Nephron (organoid): Measurements from ENCODE around the gene DCDC2C.

Experiments
- H3K27ac Mint-ChIP-seq, 3 experiments: 2 replicates each; pipeline ENCODE4 v1.8.0; 2020; ENCODE audit warnings: mixed read lengths in 3 of 3, mild to moderate bottlenecking in 2 of 3, moderate library complexity in 1 of 3
- H3K27me3 Mint-ChIP-seq: 2 replicates; pipeline ENCODE4 v1.8.0; 2021; ENCODE audit warnings: low read depth, mild to moderate bottlenecking, moderate library complexity, mixed read lengths
- H3K36me3 Mint-ChIP-seq: 2 replicates; pipeline ENCODE4 v1.8.0; 2020; ENCODE audit warnings: low read depth, mixed read lengths
- H3K4me1 Mint-ChIP-seq: 2 replicates; pipeline ENCODE4 v1.8.0; 2020; ENCODE audit warnings: mixed read lengths
- H3K4me3 Mint-ChIP-seq, 3 experiments: 2 replicates each; pipeline ENCODE4 v1.8.0; 2020; ENCODE audit warnings: mild to moderate bottlenecking in 3 of 3, mixed read lengths in 3 of 3, moderate library complexity in 2 of 3
- H3K9me3 Mint-ChIP-seq: 2 replicates; pipeline ENCODE4 v1.8.0; 2020; ENCODE audit warnings: mixed read lengths
- TF ChIP-seq, protein P1 (sequence below), 3 experiments: fragments of 200-600 bp; sonication (generic); IDR thresholded peaks; one replicate each; pipeline ENCODE4 v1.5.0; 2021; ENCODE audit warnings: antibody characterized with exemption in 3 of 3; ENCODE audit not compliant: unreplicated experiment in 3 of 3

DCDC2C gene

DNA sequence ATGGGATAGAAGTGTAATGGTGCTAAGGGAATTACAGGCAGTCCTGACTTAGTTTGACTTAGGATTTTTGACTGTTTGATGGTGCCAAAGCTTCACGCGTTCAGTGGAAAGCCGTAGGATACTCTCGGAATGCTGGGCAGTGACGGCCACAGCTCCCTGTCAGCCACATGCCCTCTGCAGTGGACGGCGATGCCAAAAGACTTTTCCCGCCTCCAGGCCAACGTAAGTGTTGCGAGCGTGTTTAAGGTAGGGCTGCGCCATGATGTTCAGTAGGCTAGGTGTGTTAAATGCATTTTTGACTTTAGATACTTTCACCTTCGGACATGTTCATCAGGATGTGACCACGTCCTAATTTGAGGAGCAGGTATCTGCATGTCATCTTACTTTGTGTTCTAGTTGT, 63.4 kb downstream of the DCDC2C start:
- TF ChIP-seq, protein P1, sequence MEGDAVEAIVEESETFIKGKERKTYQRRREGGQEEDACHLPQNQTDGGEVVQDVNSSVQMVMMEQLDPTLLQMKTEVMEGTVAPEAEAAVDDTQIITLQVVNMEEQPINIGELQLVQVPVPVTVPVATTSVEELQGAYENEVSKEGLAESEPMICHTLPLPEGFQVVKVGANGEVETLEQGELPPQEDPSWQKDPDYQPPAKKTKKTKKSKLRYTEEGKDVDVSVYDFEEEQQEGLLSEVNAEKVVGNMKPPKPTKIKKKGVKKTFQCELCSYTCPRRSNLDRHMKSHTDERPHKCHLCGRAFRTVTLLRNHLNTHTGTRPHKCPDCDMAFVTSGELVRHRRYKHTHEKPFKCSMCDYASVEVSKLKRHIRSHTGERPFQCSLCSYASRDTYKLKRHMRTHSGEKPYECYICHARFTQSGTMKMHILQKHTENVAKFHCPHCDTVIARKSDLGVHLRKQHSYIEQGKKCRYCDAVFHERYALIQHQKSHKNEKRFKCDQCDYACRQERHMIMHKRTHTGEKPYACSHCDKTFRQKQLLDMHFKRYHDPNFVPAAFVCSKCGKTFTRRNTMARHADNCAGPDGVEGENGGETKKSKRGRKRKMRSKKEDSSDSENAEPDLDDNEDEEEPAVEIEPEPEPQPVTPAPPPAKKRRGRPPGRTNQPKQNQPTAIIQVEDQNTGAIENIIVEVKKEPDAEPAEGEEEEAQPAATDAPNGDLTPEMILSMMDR (IDR thresholded peaks at IDR 0.05; ENCODE audit: unreplicated experiment in 3 of 3), result no peak
- no peak overlapping the region for H3K27ac Mint-ChIP-seq
- H3K27me3 Mint-ChIP-seq, result peaks cover 4% of the 10 kb centered on the region
- no peaks in the 10 kb centered on the region for H3K4me1 Mint-ChIP-seq
- H3K36me3 Mint-ChIP-seq, result no peaks in the 10 kb centered on the region
- peaks cover 4% of the 10 kb centered on the region for H3K9me3 Mint-ChIP-seq
- H3K4me3 Mint-ChIP-seq, result no peak overlapping the region

DNA sequence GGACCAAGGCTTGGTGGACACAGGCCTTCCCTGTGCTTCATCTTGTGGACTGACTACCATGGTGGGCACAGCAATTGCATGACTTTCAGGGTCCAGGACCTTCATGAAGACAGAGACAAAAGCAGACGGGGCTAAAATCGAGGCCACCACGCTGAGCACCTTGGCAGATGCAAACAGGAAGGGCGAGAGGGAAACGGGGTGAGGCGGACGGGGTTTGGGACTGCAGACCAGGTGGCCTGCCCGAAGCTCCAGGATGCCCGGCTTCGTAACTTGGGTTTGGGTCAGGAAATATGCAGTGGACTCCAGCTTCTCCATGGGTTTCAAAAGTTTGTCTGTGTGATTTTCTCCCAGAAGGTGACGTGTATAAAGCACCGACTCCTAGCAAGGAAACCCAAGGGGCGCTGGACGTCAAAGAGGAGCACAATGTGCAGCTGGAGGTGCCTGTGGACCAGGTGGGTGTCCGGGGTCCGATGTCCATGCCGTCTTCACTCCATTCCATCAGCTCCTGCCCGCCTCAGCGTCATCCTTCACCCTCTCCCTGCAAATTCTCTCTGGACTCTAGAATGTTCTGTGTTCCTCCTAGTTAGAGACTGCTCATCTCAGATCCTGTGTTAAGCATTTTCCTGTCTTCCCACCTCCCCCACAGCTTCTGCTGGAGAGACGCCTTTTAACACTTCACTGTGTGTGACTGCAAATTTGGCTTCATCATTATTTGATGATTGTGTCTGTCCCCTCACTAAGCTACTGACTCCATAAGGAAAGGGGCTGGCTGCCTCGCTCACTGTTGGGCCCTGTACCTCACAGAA, 65.8 kb downstream of the DCDC2C start:
- Mint-ChIP-seq H3K9me3 (no peaks in the 10 kb centered on the region), H3K27me3 (peaks cover 5% of the 10 kb centered on the region), H3K27ac (no peak overlapping the region), H3K4me1 (no peaks in the 10 kb centered on the region), H3K4me3 (no peak overlapping the region), H3K36me3 (no peaks in the 10 kb centered on the region)
- TF ChIP-seq, protein P1 (IDR thresholded peaks at IDR 0.05; ENCODE audit: unreplicated experiment in 3 of 3), result no peak

DNA sequence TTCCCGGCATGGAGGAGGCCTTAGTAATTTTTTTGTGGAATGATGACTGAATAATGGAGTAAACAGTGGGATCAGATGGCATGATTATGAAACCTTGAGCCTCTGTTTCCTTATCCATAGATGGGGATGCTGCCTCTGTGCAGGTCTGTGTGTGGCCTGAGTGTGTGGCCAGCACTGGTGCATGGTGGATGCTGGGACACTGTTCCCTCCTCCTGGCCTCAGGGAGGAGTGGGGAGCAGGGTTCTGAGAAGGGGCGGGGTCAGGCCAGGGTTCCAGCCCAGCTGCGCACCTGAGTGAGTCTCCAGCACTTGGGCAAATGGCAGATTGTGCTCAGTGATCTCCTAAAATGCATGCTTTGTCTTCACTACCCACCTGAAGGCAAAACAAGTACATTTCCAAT, 66.4 kb downstream of the DCDC2C start:
- H3K4me3 Mint-ChIP-seq, result no peak overlapping the region
- no peaks in the 10 kb centered on the region for H3K9me3 Mint-ChIP-seq
- no peak overlapping the region for H3K27ac Mint-ChIP-seq
- H3K36me3 Mint-ChIP-seq, result no peaks in the 10 kb centered on the region
- peaks cover 5% of the 10 kb centered on the region for H3K27me3 Mint-ChIP-seq
- no peaks in the 10 kb centered on the region for H3K4me1 Mint-ChIP-seq
- TF ChIP-seq, protein P1 (IDR thresholded peaks at IDR 0.05; ENCODE audit: unreplicated experiment in 3 of 3), result no peak

DNA sequence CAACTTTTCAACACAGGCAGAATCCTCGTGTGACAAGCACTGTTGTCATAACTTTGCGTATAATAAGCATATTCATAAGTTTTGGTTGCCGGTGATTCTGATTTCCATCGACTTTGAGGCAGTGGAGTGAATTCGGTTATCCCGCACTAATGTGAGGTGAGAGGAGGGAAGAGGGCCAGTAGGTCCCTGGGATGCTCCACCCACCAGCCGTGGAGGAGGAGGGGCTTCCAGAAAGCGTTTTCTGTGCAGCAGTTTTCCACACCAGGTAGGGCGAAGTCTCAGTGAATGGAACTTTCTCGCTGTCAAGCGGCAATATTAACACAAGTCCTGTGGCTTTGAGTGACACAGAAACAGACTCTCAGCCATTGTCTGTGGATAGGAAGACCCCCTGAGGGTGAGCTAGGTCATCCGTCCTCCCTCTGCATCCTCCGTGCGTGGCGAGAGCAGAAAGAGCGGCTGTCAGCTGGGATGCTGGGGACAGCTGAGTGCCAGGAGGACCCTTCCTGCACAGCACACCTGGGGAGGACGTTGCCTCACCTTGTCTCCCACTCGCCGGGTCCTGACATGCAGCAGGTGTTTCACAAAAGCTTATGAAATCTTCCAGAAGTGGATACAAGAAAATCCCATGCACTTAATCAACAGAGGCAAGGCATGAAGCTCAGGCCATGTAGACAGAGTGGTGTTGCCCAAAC, 67.5 kb downstream of the DCDC2C start:
- Mint-ChIP-seq H3K9me3 (no peaks in the 10 kb centered on the region), H3K27ac (no peak overlapping the region), H3K4me1 (no peaks in the 10 kb centered on the region), H3K4me3 (no peak overlapping the region), H3K27me3 (peaks cover 5% of the 10 kb centered on the region), H3K36me3 (no peaks in the 10 kb centered on the region)
- TF ChIP-seq, protein P1 (IDR thresholded peaks at IDR 0.05; ENCODE audit: unreplicated experiment in 3 of 3), result no peak

DNA sequence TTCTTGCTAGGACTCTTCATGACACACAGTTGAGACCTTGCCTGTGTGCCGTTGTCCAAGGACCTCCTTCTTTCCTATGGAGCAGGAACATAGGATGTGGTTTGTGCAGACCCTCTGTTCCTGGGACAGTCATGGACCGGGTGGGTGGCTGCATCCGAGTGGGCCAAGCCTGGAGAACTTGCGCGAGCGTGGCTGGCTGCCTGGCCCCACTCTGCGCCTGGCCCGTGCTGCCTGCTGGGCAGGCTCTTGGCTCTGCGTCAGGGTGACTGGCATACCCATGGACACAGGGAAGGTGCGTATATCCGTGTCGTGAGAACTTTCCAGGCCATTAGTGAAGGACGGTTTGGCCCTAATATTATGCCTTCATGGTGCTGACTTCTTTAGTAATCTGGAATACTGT, 68.2 kb downstream of the DCDC2C start:
- TF ChIP-seq, protein P1 (IDR thresholded peaks at IDR 0.05; ENCODE audit: unreplicated experiment in 3 of 3), result no peak
- no peaks in the 10 kb centered on the region for H3K4me1 Mint-ChIP-seq
- no peak overlapping the region for H3K4me3 Mint-ChIP-seq
- H3K27me3 Mint-ChIP-seq, result peaks cover 12% of the 10 kb centered on the region
- H3K27ac Mint-ChIP-seq, result no peak overlapping the region
- H3K9me3 Mint-ChIP-seq, result no peaks in the 10 kb centered on the region
- H3K36me3 Mint-ChIP-seq, result no peaks in the 10 kb centered on the region
